ENCODE measurements around the gene CHL1.

Gene CHL1

DNA sequence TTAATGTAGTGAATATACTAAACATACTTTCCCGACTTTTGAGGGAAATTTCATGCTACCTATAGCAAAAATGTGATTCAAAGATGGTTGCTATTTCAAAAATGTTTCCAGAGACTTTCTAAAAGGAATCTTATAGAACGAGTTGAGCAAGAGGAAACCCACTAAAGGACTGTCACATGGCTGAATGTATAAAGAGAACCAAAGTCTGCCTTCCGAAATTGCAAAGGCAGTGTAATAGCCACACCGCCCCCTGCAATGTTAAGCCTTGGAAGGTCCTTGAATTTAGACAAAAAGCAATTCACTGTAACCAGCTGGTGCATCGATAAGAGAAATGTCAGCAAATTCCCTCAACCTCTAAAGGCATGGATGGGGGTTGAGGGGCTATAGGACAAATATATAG, 142.8 kb downstream of the CHL1 start:
- Histone ChIP-seq H3K4me2 (ENCODE audit: low read length) (peak overlapping the region; percentile 24), H2BK5ac (ENCODE audit: low read depth, low read length, poor library complexity) (no peak overlapping the region), H3K27me3 (ENCODE audit: insufficient read depth, low read length) (no peaks in the 10 kb centered on the region), H2BK12ac (ENCODE audit: low read length) (no peak overlapping the region), H3K27ac (ENCODE audit: low read depth, low read length) (no peak overlapping the region), H4K91ac (ENCODE audit: low read depth, low read length) (no peak overlapping the region), H3K9me3 (ENCODE audit: insufficient read depth, low read depth, low read length) (no peaks in the 10 kb centered on the region), H2AK5ac (ENCODE audit: low read length) (no peak overlapping the region), H3K4me1 (ENCODE audit: control insufficient read depth in 1 of 2, insufficient read depth in 2 of 2, low read length in 2 of 2) (peaks cover 0 to 2% of the 10 kb centered on the region in 2 experiments), H4K12ac (ENCODE audit: low read depth, low read length) (no peak overlapping the region), H3K4ac (ENCODE audit: low read depth, low read length) (no peak overlapping the region), H3K36me3 (ENCODE audit: control insufficient read depth in 1 of 2, insufficient read depth in 2 of 2, low read length in 2 of 2) (no peaks in the 10 kb centered on the region), H3K14ac (ENCODE audit: low read length) (no peak overlapping the region), H3K79me1 (ENCODE audit: low read length) (no peaks in the 10 kb centered on the region), H3K79me2 (ENCODE audit: control insufficient read depth, insufficient read depth, low read length, poor library complexity) (no peaks in the 10 kb centered on the region), H2AFZ (ENCODE audit: insufficient read depth, low read length, poor library complexity) (no peak overlapping the region), H3K18ac (ENCODE audit: low read length) (no peak overlapping the region), H3K23ac (ENCODE audit: low read length) (no peak overlapping the region), H2BK120ac (ENCODE audit: insufficient read depth, low read length, poor library complexity) (no peak overlapping the region), H3K4me3 (ENCODE audit: low read depth, low read length) (no peak overlapping the region), H4K8ac (ENCODE audit: low read depth, low read length) (no peak overlapping the region), H3K9ac (ENCODE audit: low read length) (no peak overlapping the region)
- no CpG with 5 or more reads among the region's 5 CpGs for WGBS (ENCODE audit: extremely low coverage, insufficient coverage, insufficient read length)
- peak in 1 of 2 donors; percentile 49 for DNase-seq

DNA sequence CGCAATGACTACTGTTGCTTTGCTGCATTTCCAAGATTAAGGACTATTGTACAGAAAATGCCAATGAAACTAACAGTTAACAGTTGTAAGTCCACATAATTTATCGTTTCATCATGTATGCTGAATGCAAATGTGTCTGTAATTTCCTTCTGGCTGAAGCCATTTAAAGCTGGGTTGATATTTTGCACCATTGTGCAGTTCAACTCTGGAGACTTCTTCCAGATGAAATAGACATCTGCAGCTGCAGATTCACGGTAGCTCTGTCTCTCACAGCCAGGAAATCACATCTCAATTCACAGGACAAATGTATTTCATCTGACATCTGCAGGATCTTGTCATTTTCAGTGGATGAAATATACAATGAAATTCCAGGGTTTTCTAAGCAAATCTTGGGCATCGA, 145.4 kb downstream of the CHL1 start:
- no peak overlapping the region for H2AFZ ChIP-seq (ENCODE audit: insufficient read depth, low read length, poor library complexity)
- H3K18ac ChIP-seq (ENCODE audit: low read length), result no peak overlapping the region
- H3K4me3 ChIP-seq (ENCODE audit: low read depth, low read length), result no peak overlapping the region
- no peaks in the 10 kb centered on the region for H3K9me3 ChIP-seq (ENCODE audit: insufficient read depth, low read depth, low read length)
- H3K79me1 ChIP-seq (ENCODE audit: low read length), result no peaks in the 10 kb centered on the region
- no peak overlapping the region for H3K23ac ChIP-seq (ENCODE audit: low read length)
- no peak overlapping the region for H2BK120ac ChIP-seq (ENCODE audit: insufficient read depth, low read length, poor library complexity)
- no peak overlapping the region for H3K14ac ChIP-seq (ENCODE audit: low read length)
- H3K4me1 ChIP-seq (ENCODE audit: control insufficient read depth in 1 of 2, insufficient read depth in 2 of 2, low read length in 2 of 2), result peaks cover 0 to 2% of the 10 kb centered on the region in 2 experiments
- no peak overlapping the region for H4K91ac ChIP-seq (ENCODE audit: low read depth, low read length)
- no peak overlapping the region for H3K9ac ChIP-seq (ENCODE audit: low read length)
- H2AK5ac ChIP-seq (ENCODE audit: low read length), result no peak overlapping the region
- no peaks in the 10 kb centered on the region for H3K36me3 ChIP-seq (ENCODE audit: control insufficient read depth in 1 of 2, insufficient read depth in 2 of 2, low read length in 2 of 2)
- DNase-seq, result no peak
- H2BK5ac ChIP-seq (ENCODE audit: low read depth, low read length, poor library complexity), result no peak overlapping the region
- H4K8ac ChIP-seq (ENCODE audit: low read depth, low read length), result no peak overlapping the region
- H3K79me2 ChIP-seq (ENCODE audit: control insufficient read depth, insufficient read depth, low read length, poor library complexity), result no peaks in the 10 kb centered on the region
- H4K12ac ChIP-seq (ENCODE audit: low read depth, low read length), result no peak overlapping the region
- no peak overlapping the region for H3K27ac ChIP-seq (ENCODE audit: low read depth, low read length)
- H3K4me2 ChIP-seq (ENCODE audit: low read length), result no peak overlapping the region
- no peak overlapping the region for H3K4ac ChIP-seq (ENCODE audit: low read depth, low read length)
- no peak overlapping the region for H2BK12ac ChIP-seq (ENCODE audit: low read length)
- WGBS (ENCODE audit: extremely low coverage, insufficient coverage, insufficient read length), result no CpG with 5 or more reads among the region's 4 CpGs
- no peaks in the 10 kb centered on the region for H3K27me3 ChIP-seq (ENCODE audit: insufficient read depth, low read length)

DNA sequence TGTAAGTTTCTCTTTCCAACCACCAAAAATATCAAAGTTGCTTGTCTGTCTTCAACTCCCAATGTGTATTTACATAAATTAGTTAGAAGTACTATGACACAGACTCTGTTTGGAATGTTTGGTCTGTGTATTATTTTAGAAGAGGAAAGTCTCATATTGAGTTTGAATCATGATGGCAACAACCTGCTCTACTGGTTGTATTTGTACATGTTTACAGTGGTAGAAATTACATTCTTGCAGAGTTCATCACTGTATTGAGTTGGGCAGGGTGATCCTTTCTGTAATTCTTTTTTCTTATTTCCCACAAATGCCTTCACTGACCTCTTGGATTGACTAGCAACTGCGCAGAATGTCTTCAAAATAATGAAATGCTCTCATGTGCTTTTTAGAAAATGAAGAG, 149.6 kb downstream of the CHL1 start:
- no peak overlapping the region for H3K4me3 ChIP-seq (ENCODE audit: low read depth, low read length)
- no peak for DNase-seq
- H3K18ac ChIP-seq (ENCODE audit: low read length), result no peak overlapping the region
- no peak overlapping the region for H2BK5ac ChIP-seq (ENCODE audit: low read depth, low read length, poor library complexity)
- no peak overlapping the region for H2BK12ac ChIP-seq (ENCODE audit: low read length)
- no peak overlapping the region for H2AFZ ChIP-seq (ENCODE audit: insufficient read depth, low read length, poor library complexity)
- H4K12ac ChIP-seq (ENCODE audit: low read depth, low read length), result no peak overlapping the region
- no peak overlapping the region for H3K14ac ChIP-seq (ENCODE audit: low read length)
- H3K4me2 ChIP-seq (ENCODE audit: low read length), result no peak overlapping the region
- H3K23ac ChIP-seq (ENCODE audit: low read length), result no peak overlapping the region
- WGBS (ENCODE audit: extremely low coverage, insufficient coverage, insufficient read length), result no CpG with 5 or more reads among the region's 1 CpG
- no peak overlapping the region for H4K8ac ChIP-seq (ENCODE audit: low read depth, low read length)
- no peaks in the 10 kb centered on the region for H3K79me2 ChIP-seq (ENCODE audit: control insufficient read depth, insufficient read depth, low read length, poor library complexity)
- H3K4me1 ChIP-seq (ENCODE audit: control insufficient read depth in 1 of 2, insufficient read depth in 2 of 2, low read length in 2 of 2), result no peaks in the 10 kb centered on the region
- H2BK120ac ChIP-seq (ENCODE audit: insufficient read depth, low read length, poor library complexity), result no peak overlapping the region
- H3K27ac ChIP-seq (ENCODE audit: low read depth, low read length), result no peak overlapping the region
- H3K79me1 ChIP-seq (ENCODE audit: low read length), result no peaks in the 10 kb centered on the region
- no peak overlapping the region for H3K9ac ChIP-seq (ENCODE audit: low read length)
- no peaks in the 10 kb centered on the region for H3K9me3 ChIP-seq (ENCODE audit: insufficient read depth, low read depth, low read length)
- H3K4ac ChIP-seq (ENCODE audit: low read depth, low read length), result no peak overlapping the region
- no peak overlapping the region for H2AK5ac ChIP-seq (ENCODE audit: low read length)
- H3K27me3 ChIP-seq (ENCODE audit: insufficient read depth, low read length), result no peaks in the 10 kb centered on the region
- H3K36me3 ChIP-seq (ENCODE audit: control insufficient read depth in 1 of 2, insufficient read depth in 2 of 2, low read length in 2 of 2), result no peaks in the 10 kb centered on the region
- no peak overlapping the region for H4K91ac ChIP-seq (ENCODE audit: low read depth, low read length)

DNA sequence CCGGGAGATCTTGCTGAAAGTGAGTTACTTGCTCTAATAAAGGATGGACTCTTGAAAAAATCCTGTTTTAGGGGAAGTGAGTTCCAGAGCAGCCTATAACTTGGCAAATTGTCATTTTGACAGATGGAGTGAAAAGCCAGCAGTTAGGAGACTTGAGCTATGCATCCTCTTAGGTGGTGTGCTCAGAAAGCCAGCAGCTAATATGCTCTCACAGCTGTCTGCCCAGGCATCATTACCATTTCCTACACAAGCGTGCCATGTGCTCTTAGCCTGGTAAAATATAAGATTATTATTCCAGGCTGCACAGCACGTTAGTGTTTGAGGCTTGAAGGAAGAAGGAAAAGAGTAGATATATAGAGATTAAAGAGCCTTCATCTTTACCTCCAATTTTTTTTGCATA, 151.0 kb downstream of the CHL1 start:
- no peak overlapping the region for H2BK12ac ChIP-seq (ENCODE audit: low read length)
- no peaks in the 10 kb centered on the region for H3K27me3 ChIP-seq (ENCODE audit: insufficient read depth, low read length)
- no peaks in the 10 kb centered on the region for H3K4me1 ChIP-seq (ENCODE audit: control insufficient read depth in 1 of 2, insufficient read depth in 2 of 2, low read length in 2 of 2)
- H4K8ac ChIP-seq (ENCODE audit: low read depth, low read length), result no peak overlapping the region
- no peak overlapping the region for H3K4ac ChIP-seq (ENCODE audit: low read depth, low read length)
- DNase-seq, result no peak
- H3K79me1 ChIP-seq (ENCODE audit: low read length), result no peaks in the 10 kb centered on the region
- no peak overlapping the region for H2BK5ac ChIP-seq (ENCODE audit: low read depth, low read length, poor library complexity)
- no peak overlapping the region for H3K4me2 ChIP-seq (ENCODE audit: low read length)
- H4K12ac ChIP-seq (ENCODE audit: low read depth, low read length), result no peak overlapping the region
- H4K91ac ChIP-seq (ENCODE audit: low read depth, low read length), result no peak overlapping the region
- H3K9ac ChIP-seq (ENCODE audit: low read length), result no peak overlapping the region
- no peak overlapping the region for H2AFZ ChIP-seq (ENCODE audit: insufficient read depth, low read length, poor library complexity)
- no peak overlapping the region for H3K4me3 ChIP-seq (ENCODE audit: low read depth, low read length)
- no peak overlapping the region for H3K23ac ChIP-seq (ENCODE audit: low read length)
- no peak overlapping the region for H2BK120ac ChIP-seq (ENCODE audit: insufficient read depth, low read length, poor library complexity)
- H3K9me3 ChIP-seq (ENCODE audit: insufficient read depth, low read depth, low read length), result no peaks in the 10 kb centered on the region
- no CpG with 5 or more reads among the region's 3 CpGs for WGBS (ENCODE audit: extremely low coverage, insufficient coverage, insufficient read length)
- H3K14ac ChIP-seq (ENCODE audit: low read length), result no peak overlapping the region
- H3K18ac ChIP-seq (ENCODE audit: low read length), result no peak overlapping the region
- no peak overlapping the region for H3K27ac ChIP-seq (ENCODE audit: low read depth, low read length)
- H2AK5ac ChIP-seq (ENCODE audit: low read length), result no peak overlapping the region
- no peaks in the 10 kb centered on the region for H3K36me3 ChIP-seq (ENCODE audit: control insufficient read depth in 1 of 2, insufficient read depth in 2 of 2, low read length in 2 of 2)
- no peaks in the 10 kb centered on the region for H3K79me2 ChIP-seq (ENCODE audit: control insufficient read depth, insufficient read depth, low read length, poor library complexity)

Data from trophoblast cell (in vitro differentiated cells and primary cell).